HL-60 (cell line): Measurements from ENCODE around the gene C17orf114.

Experiments
- CTCF ChIP-seq: IDR thresholded peaks from one replicate; pipeline ENCODE4 v1.5.1; 2011; ENCODE audit warnings: low read length, control low read depth, inconsistent platforms; ENCODE audit not compliant: insufficient read depth
- GABPA ChIP-seq: IDR thresholded peaks from 2 replicates; pipeline ENCODE4 v1.6.1; 2012; ENCODE audit warnings: low read depth
- POLR2AphosphoS5 ChIP-seq: IDR thresholded peaks from 2 replicates; pipeline ENCODE4 v1.6.1; 2012; ENCODE audit warnings: low read depth
- SPI1 ChIP-seq: IDR thresholded peaks from 2 replicates; pipeline ENCODE4 v1.6.1; 2012; ENCODE audit warnings: low read depth, mild to moderate bottlenecking, borderline replicate concordance
- TF ChIP-seq, protein P1 (sequence below): IDR thresholded peaks from 2 replicates; pipeline ENCODE4 v1.6.1; 2012; ENCODE audit warnings: low read depth; ENCODE audit not compliant: insufficient replicate concordance

GRCh38 chr17:4790705-4791088 is 11.4 kb downstream of the C17orf114 start:
- TF ChIP-seq CTCF (no peak), POLR2AphosphoS5 (no peak), GABPA (no peak), SPI1 (no peak)
- TF ChIP-seq, protein P1, sequence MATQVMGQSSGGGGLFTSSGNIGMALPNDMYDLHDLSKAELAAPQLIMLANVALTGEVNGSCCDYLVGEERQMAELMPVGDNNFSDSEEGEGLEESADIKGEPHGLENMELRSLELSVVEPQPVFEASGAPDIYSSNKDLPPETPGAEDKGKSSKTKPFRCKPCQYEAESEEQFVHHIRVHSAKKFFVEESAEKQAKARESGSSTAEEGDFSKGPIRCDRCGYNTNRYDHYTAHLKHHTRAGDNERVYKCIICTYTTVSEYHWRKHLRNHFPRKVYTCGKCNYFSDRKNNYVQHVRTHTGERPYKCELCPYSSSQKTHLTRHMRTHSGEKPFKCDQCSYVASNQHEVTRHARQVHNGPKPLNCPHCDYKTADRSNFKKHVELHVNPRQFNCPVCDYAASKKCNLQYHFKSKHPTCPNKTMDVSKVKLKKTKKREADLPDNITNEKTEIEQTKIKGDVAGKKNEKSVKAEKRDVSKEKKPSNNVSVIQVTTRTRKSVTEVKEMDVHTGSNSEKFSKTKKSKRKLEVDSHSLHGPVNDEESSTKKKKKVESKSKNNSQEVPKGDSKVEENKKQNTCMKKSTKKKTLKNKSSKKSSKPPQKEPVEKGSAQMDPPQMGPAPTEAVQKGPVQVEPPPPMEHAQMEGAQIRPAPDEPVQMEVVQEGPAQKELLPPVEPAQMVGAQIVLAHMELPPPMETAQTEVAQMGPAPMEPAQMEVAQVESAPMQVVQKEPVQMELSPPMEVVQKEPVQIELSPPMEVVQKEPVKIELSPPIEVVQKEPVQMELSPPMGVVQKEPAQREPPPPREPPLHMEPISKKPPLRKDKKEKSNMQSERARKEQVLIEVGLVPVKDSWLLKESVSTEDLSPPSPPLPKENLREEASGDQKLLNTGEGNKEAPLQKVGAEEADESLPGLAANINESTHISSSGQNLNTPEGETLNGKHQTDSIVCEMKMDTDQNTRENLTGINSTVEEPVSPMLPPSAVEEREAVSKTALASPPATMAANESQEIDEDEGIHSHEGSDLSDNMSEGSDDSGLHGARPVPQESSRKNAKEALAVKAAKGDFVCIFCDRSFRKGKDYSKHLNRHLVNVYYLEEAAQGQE = no peak
